Measurements from ENCODE around the gene RBKS.
"Not testable (repeated sequence)": the region's sequence is repeated elsewhere in the genome, so short reads cannot be mapped to it uniquely, and the experiment has no call there.

Gene RBKS

GRCh38 chr2:27903649-27904404, 13.6 kb upstream of the RBKS start:
- DNase-seq, result no peak

- DNase-seq, result no peak
These were observed 12.8 kb upstream of the RBKS start for GRCh38 chr2:27903018-27903417.

- DNase-seq, result no peak
These were observed 11.9 kb upstream of the RBKS start for GRCh38 chr2:27902098-27902497.

GRCh38 chr2:27901234-27901633, 11.0 kb upstream of the RBKS start:
- peak; percentile 30 to 37 for DNase-seq

- no peak for DNase-seq
These were observed 7.5 kb upstream of the RBKS start for GRCh38 chr2:27897717-27898116.

- DNase-seq, result peak; percentile 21 to 27
These were observed 2.8 kb upstream of the RBKS start for GRCh38 chr2:27893006-27893405.

- no peak for DNase-seq
These were observed 1.5 kb upstream of the RBKS start for GRCh38 chr2:27891673-27892105.

GRCh38 chr2:27890924-27891672, 911 bp upstream of the RBKS start:
- DNase-seq, result peak; percentile 93 to 95

- DNase-seq, result no peak
These were observed 427 bp downstream of the RBKS start for GRCh38 chr2:27889774-27890145.

- no peak for DNase-seq
These were observed 1.4 kb downstream of the RBKS start for GRCh38 chr2:27888790-27889189.

- DNase-seq, result no peak
These were observed 2.4 kb downstream of the RBKS start for GRCh38 chr2:27887830-27888229.

- no peak for DNase-seq
These were observed 3.1 kb downstream of the RBKS start for GRCh38 chr2:27887111-27887510.

GRCh38 chr2:27886322-27886721, 3.9 kb downstream of the RBKS start:
- DNase-seq, result no peak

GRCh38 chr2:27885661-27886060, 4.5 kb downstream of the RBKS start:
- no peak for DNase-seq

GRCh38 chr2:27885234-27885633, 5.0 kb downstream of the RBKS start:
- DNase-seq, result no peak

- no peak for DNase-seq
These were observed 5.6 kb downstream of the RBKS start for GRCh38 chr2:27884601-27885000.

GRCh38 chr2:27882584-27882922, 7.6 kb downstream of the RBKS start:
- not testable (repeated sequence) for DNase-seq

- not testable (repeated sequence) for DNase-seq
These were observed 8.2 kb downstream of the RBKS start for GRCh38 chr2:27881815-27882583.

GRCh38 chr2:27878825-27879224, 11.4 kb downstream of the RBKS start:
- no peak for DNase-seq

- DNase-seq, result no peak
These were observed 14.9 kb downstream of the RBKS start for GRCh38 chr2:27875089-27875881.

- no peak for DNase-seq
These were observed 17.1 kb downstream of the RBKS start for GRCh38 chr2:27873091-27873490.

- DNase-seq, result no peak
These were observed 18.4 kb downstream of the RBKS start for GRCh38 chr2:27871802-27872201.

- DNase-seq, result no peak
These were observed 19.5 kb downstream of the RBKS start for GRCh38 chr2:27870724-27871123.

Measured in activated CD4-positive, alpha-beta T cell treated with anti-CD3 and anti-CD28 coated beads for 4 hours (primary cell).